ENCODE data around the gene APBA1.

DNA sequence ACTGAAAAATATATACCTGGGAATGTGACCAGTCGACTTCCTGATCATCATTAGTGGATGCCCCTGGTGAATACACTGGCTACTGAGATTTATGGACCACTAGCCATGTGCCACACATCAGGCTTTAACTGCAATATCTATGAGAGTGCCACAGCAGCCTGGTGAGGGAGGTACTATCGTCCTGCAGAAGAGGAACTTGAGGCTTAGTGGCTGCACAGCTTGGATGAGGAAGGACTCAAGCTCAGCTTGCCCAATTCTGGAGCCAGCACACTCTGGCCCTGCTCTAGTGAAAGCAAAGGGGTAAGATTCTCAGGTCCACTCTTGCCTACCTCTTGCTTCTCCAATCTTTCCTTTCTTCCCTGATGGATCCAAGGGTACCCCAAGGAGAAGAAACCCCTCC is 217.8 kb downstream of the APBA1 start:
- no peak for TF ChIP-seq EZH2 (IDR thresholded peaks at IDR 0.05)
- TF ChIP-seq, protein P1, sequence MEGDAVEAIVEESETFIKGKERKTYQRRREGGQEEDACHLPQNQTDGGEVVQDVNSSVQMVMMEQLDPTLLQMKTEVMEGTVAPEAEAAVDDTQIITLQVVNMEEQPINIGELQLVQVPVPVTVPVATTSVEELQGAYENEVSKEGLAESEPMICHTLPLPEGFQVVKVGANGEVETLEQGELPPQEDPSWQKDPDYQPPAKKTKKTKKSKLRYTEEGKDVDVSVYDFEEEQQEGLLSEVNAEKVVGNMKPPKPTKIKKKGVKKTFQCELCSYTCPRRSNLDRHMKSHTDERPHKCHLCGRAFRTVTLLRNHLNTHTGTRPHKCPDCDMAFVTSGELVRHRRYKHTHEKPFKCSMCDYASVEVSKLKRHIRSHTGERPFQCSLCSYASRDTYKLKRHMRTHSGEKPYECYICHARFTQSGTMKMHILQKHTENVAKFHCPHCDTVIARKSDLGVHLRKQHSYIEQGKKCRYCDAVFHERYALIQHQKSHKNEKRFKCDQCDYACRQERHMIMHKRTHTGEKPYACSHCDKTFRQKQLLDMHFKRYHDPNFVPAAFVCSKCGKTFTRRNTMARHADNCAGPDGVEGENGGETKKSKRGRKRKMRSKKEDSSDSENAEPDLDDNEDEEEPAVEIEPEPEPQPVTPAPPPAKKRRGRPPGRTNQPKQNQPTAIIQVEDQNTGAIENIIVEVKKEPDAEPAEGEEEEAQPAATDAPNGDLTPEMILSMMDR (IDR thresholded peaks at IDR 0.05): no peak
- TF ChIP-seq EZH2phosphoT487 (IDR thresholded peaks at IDR 0.05): no peak

Measured in neural progenitor cell (in vitro differentiated cells).